Left colon (tissue), 2 donors: ENCODE data around the gene ZFP28. TPM values are rescaled to one million over a fixed set of nuclear protein-coding genes. Genes with fewer than 3 reads are reported as not detected.

Source experiments
- ATAC-seq: fragments of 200-7000 bp; cut with Tn5 transposase; one replicate; pipeline ENCODE4 v1.9.1; 2020; ENCODE audit warnings: mild to moderate bottlenecking, moderate library complexity
- DNase-seq, 2 donors: peaks; one replicate each; pipeline ENCODE4 v3.0.0-alpha.2; 2020
- intact Hi-C, 2 donors: fragments of 100-400 bp; cut with DNase I in 1 of 2; cut with micrococcal nuclease in 1 of 2; formaldehyde crosslinking; loops; one replicate each; pipeline versions ENCODE4 v1.11.2 to v1.14.0; 2022; cut with DNase I, micrococcal nuclease
- total RNA-seq, 2 donors: library from RNA; stranded (reverse); fragmentation: NEBNext Ultra II Directional; extraction: Animal tissue kit (Norgen Biotek cat#: 25700); gene quantifications; one replicate each; pipeline ENCODE4 v1.2.1, GENCODE V29; 2021
- donor health status: DM: no; HTN: no; CAD: no.
- donor health status: DM: yes; HTN: yes; CAD: no.

The ZFP28 gene
- total RNA-seq, 2 donors from 2014 or later, result 0.98 to 2.0 TPM

- intact Hi-C loops, result no loop called here
- DNase-seq, result no peak
- ATAC-seq, result no peak
These were observed 55.7 kb downstream of the ZFP28 start for GRCh38 chr19:56594446-56594782.

DNA sequence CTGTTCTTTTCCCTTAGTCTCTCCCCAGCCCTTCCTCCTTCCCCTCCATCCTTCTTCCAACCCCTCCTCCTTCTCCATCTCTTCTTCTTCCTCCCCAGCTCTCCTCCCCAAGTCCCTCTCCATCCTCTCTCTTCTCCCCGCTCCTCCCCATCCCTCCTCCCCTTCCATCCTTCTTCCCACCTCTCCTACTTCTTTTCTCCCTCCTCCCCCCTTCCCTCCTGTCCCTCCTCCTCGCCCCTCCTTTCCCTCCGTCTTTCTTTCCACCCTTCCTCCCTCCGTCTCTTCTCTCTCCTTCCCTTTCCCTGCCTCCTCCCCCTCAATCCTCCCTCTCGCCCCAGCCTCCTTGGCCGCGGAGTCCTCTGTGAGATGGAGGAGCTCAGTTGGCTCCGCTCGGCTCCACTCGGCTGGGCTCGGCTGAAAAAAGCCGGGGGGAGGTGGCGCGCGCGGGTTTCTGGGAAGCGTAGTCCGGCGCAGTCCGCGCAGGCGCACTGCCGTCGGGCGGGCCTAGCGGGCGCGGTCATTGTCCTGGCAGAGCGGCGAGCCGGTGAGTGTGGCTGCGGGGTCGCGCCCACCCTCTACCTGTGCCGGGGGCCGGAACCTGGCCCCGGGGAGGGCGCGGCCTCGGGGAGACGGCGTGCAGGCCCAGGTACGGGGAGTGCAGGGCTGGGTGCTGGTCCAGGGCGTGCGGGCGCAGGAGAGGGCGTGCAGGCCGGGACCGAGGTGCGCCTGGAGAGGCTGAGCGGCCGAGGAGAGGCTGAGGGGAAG, 56.2 kb downstream of the ZFP28 start, which contains the start of gene ZNF71:
Gene ZNF71, plus strand, starts transcription at position 520 of the 765 bp plus-strand sequence. CDS start 6,257 bp downstream, outside the sequence.
- intact Hi-C loops, result no loop called here
- peak; percentile 99 for ATAC-seq
- DNase-seq, result peak; percentile 84 to 93

DNA sequence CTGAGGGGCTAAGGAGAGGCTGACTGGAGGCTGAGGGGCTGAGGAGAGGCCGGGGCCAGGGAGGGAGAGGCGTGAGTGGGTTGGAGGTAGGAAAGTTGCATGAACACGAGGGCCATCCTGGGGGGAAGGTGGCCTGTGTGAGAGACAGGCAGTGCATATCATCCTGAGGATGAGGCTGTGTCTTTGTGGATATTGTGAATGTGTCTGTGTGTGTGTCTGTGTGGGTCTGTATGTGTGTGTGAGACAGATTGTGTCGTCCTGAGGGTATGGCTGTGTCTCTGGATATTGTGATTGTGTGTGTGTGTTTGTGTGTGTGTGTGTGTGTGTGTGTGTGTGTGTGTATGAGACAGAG, 56.8 kb downstream of the ZFP28 start:
- ATAC-seq (peak; percentile 41), DNase-seq (no peak)
- intact Hi-C loops, result no loop called here

- DNase-seq, result no peak
- intact Hi-C loops, result no loop called here
- no peak for ATAC-seq
These were observed 57.9 kb downstream of the ZFP28 start for GRCh38 chr19:56596676-56597075.

GRCh38 chr19:56597696-56598095, 58.9 kb downstream of the ZFP28 start:
- no peak for DNase-seq
- intact Hi-C loops, result no loop called here
- no peak for ATAC-seq

DNA sequence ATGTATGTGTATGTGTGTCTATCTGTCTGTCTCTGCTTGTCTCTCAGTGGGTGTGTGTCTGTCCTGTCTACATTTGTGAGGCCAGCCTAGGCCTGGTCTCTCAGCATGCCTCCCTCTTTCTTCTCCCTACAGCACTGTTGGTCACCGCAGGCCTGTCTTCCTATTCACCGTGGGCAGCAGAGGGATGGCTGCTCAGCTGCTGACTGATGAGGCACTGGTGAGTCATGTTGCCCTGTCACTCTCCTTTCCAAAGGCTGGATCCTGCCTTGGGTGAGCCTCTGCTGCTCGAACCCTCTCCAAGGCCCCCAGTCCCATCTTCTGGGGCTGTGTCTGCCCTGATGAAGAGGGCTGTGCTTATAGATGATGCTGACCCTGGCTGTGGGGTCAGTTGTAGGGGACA, 62.6 kb downstream of the ZFP28 start:
- DNase-seq (no peak), ATAC-seq (no peak)
- intact Hi-C loops, result no loop called here

DNA sequence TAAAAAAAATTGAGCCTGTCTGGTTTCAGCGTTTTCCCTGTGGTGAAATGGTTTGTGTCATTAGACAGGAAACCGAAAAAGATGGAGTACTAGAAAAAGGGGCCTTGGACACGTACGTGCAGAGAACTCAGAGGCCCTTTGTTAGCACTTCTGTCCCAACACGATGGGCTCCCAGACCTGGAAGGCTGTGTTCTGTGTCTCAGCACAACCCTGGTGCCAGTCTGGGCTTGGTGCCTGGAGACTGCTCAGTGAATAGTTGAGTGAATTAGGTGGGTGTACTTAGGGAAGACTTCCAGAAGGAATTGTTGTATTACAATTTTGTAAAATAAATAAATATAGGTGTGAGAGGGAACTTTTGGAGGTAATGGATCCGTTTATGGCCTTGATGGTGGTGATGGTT, 65.1 kb downstream of the ZFP28 start:
- ATAC-seq (no peak), DNase-seq (no peak)
- intact Hi-C loops, result no loop called here

Other genes starting within 250 kb of the ZFP28 start
- 10 to 100 TPM in 1 of 2 donors, 1 to 10 TPM in 1; 9.4 to 19.6 TPM for gene ZSCAN5A, start 224.1 kb upstream of the ZFP28 start, total RNA-seq
- gene ZNF582, start 145.4 kb upstream of the ZFP28 start, total RNA-seq, result 1 to 10 TPM; 1.1 to 1.3 TPM
- 1 to 10 TPM; 1.5 to 2.4 TPM for gene ZNF583, start 134.6 kb upstream of the ZFP28 start, total RNA-seq
- under 1 TPM; 0.34 to 0.67 TPM for gene ZNF667, start 61.6 kb upstream of the ZFP28 start, total RNA-seq
- gene ZNF471, start 31.1 kb upstream of the ZFP28 start, total RNA-seq, result 1 to 10 TPM; 2.6 to 4.4 TPM
- 1 to 10 TPM; 1.3 to 2.5 TPM for gene ZNF470, start 28.5 kb downstream of the ZFP28 start, total RNA-seq
- 1 to 10 TPM; 2.1 to 3.8 TPM for gene ZNF71, start 56.4 kb downstream of the ZFP28 start, total RNA-seq
- under 1 TPM in 1 of 2 donors, not detected in 1; 0.27 TPM for gene SMIM17, start 104.2 kb downstream of the ZFP28 start, total RNA-seq
- gene ZNF835, start 132.8 kb downstream of the ZFP28 start, total RNA-seq, result 1 to 10 TPM in 1 of 2 donors, under 1 TPM in 1; 0.55 to 1.6 TPM